ENCODE measurements around the gene CACNA2D3. TPM values are rescaled to one million over a fixed set of nuclear protein-coding genes. Genes with fewer than 3 reads are reported as not detected.

Gene CACNA2D3
- total and polyA plus RNA-seq, 2 donors from 2014 or later, result 5.7 to 11.2 TPM

DNA sequence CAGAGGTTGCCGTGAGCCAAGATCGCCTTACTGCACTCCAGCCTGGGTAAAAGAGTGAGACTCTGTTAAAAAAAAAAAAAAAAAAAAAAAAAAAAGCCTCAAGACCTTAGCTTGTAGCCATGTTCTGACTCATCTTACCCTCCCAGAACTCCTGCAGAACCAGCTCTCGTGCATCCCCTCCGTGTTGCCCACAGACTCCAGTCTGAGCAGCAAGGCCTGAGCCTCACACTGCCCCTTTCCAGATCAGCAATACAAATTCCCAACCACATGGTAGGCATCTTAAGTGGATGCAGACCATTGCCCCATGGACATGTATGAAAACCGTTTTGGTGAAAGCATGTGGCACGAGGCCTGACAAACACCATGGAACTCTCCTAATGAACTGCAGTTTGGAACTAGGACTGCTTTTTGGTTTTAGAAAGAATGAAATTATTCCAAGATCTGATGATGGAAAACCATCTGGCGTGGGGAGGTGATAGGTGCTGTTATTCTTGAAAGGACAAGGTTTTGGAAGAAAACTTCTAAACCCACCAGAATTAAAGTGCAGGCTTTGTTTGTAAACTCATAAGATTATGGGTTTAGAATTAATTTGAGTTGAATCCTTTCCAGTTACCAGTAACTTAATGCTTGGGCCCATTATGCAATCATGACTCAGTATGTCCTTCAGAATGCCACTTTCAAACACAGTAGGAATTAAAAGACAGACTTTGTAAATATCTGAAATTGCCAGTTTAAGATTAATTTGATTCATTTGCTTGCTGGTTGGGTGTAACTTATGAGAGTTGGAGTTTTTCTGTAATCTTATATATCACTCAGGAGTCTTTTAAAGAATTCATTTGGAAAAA is 969.3 kb downstream of the CACNA2D3 start:
- FAIRE-seq (no peak), DNase-seq (no peak)
- no peak overlapping the region for H3K9ac ChIP-seq (ENCODE audit: low read length in 3 of 3)
- no peak overlapping the region for H3K27ac ChIP-seq (ENCODE audit: low read depth in 2 of 2, low read length in 2 of 2)
- H3K4me1 ChIP-seq (ENCODE audit: control insufficient read depth in 2 of 3, insufficient read depth in 2 of 3, low read depth in 1 of 3, low read length in 3 of 3), result no peaks in the 10 kb centered on the region
- H3K4me3 ChIP-seq (ENCODE audit: low read length in 3 of 3), result no peak overlapping the region
- H3K36me3 ChIP-seq (ENCODE audit: control insufficient read depth in 2 of 3, insufficient read depth in 3 of 3, low read length in 3 of 3), result no peaks in the 10 kb centered on the region
- H3K27me3 ChIP-seq (ENCODE audit: control insufficient read depth, insufficient read depth, low read length), result no peaks in the 10 kb centered on the region
- intact Hi-C loops (cut with DNase I), result no loop called here
- TF ChIP-seq, protein P1, sequence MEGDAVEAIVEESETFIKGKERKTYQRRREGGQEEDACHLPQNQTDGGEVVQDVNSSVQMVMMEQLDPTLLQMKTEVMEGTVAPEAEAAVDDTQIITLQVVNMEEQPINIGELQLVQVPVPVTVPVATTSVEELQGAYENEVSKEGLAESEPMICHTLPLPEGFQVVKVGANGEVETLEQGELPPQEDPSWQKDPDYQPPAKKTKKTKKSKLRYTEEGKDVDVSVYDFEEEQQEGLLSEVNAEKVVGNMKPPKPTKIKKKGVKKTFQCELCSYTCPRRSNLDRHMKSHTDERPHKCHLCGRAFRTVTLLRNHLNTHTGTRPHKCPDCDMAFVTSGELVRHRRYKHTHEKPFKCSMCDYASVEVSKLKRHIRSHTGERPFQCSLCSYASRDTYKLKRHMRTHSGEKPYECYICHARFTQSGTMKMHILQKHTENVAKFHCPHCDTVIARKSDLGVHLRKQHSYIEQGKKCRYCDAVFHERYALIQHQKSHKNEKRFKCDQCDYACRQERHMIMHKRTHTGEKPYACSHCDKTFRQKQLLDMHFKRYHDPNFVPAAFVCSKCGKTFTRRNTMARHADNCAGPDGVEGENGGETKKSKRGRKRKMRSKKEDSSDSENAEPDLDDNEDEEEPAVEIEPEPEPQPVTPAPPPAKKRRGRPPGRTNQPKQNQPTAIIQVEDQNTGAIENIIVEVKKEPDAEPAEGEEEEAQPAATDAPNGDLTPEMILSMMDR (IDR thresholded peaks at IDR 0.05; ENCODE audit: borderline replicate concordance, extremely low read depth, insufficient read depth), result no peak
- H3K9me3 ChIP-seq (ENCODE audit: control insufficient read depth in 2 of 3, insufficient read depth in 1 of 3, low read length in 3 of 3), result no peaks in the 10 kb centered on the region

DNA sequence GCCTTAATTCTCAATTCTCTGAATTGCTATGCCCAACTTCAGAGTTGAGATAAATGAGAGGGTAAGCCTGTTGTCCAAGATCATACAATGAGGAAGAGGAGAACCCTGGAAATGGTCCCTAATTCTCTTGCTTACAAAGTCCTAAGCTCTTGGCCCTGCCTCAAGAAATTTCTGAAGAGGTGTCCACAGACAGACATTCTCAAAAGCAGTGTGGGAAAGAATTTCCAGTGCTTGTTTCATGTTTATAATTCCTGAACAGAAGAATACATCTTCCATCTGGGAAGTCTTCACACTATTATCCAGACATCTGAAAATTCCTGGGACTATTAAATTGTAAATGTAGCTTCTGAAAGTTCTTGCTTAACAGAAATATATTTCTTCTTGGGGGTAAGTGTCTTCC is 972.3 kb downstream of the CACNA2D3 start:
- Histone ChIP-seq H3K27me3 (ENCODE audit: control insufficient read depth, insufficient read depth, low read length) (no peaks in the 10 kb centered on the region), H3K27ac (ENCODE audit: low read depth in 2 of 2, low read length in 2 of 2) (no peak overlapping the region), H3K9ac (ENCODE audit: low read length in 3 of 3) (no peak overlapping the region), H3K36me3 (ENCODE audit: control insufficient read depth in 2 of 3, insufficient read depth in 3 of 3, low read length in 3 of 3) (no peaks in the 10 kb centered on the region), H3K4me1 (ENCODE audit: control insufficient read depth in 2 of 3, insufficient read depth in 2 of 3, low read depth in 1 of 3, low read length in 3 of 3) (no peaks in the 10 kb centered on the region), H3K4me3 (ENCODE audit: low read length in 3 of 3) (no peak overlapping the region), H3K9me3 (ENCODE audit: control insufficient read depth in 2 of 3, insufficient read depth in 1 of 3, low read length in 3 of 3) (no peaks in the 10 kb centered on the region)
- FAIRE-seq, result no peak
- intact Hi-C loops (cut with DNase I), result no loop called here
- TF ChIP-seq, protein P1 (IDR thresholded peaks at IDR 0.05; ENCODE audit: borderline replicate concordance, extremely low read depth, insufficient read depth), result no peak
- DNase-seq, result no peak

DNA sequence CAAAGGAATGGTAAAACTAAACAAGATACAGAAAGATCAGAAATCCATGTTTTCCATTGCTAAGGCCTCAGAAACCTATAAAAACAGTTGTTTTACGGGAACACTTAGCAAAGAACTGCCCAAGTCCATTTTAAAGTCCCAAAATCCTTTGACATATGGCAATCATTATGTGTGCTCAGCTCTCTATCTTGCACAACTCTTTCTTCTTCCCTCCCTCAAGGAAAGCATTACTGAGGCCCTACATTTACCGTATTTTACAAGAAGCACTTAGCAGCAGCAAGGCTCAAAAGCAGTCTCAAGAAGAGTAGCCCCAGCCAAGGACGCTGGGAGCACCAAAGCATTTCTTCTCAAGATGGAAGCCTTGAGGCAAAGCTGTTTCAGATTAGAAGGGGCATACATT is 975.1 kb downstream of the CACNA2D3 start:
- DNase-seq (no peak), FAIRE-seq (no peak)
- Histone ChIP-seq H3K9me3 (ENCODE audit: control insufficient read depth in 2 of 3, insufficient read depth in 1 of 3, low read length in 3 of 3) (no peaks in the 10 kb centered on the region), H3K27me3 (ENCODE audit: control insufficient read depth, insufficient read depth, low read length) (no peaks in the 10 kb centered on the region), H3K27ac (ENCODE audit: low read depth in 2 of 2, low read length in 2 of 2) (no peak overlapping the region), H3K4me3 (ENCODE audit: low read length in 3 of 3) (no peak overlapping the region), H3K4me1 (ENCODE audit: control insufficient read depth in 2 of 3, insufficient read depth in 2 of 3, low read depth in 1 of 3, low read length in 3 of 3) (no peaks in the 10 kb centered on the region), H3K36me3 (ENCODE audit: control insufficient read depth in 2 of 3, insufficient read depth in 3 of 3, low read length in 3 of 3) (no peaks in the 10 kb centered on the region), H3K9ac (ENCODE audit: low read length in 3 of 3) (no peak overlapping the region)
- intact Hi-C loops (cut with DNase I), result no loop called here
- TF ChIP-seq, protein P1 (IDR thresholded peaks at IDR 0.05; ENCODE audit: borderline replicate concordance, extremely low read depth, insufficient read depth), result no peak

Data from kidney (tissue), 14 donors.